GM23338 (cell line): ENCODE results near the gene EID1. TPM values are rescaled to one million over a fixed set of nuclear protein-coding genes. Genes with fewer than 3 reads are reported as not detected.
"Not testable (repeated sequence)": the region's sequence is repeated elsewhere in the genome, so short reads cannot be mapped to it uniquely, and the experiment has no call there.

ENCODE experiments used
- ATAC-seq: fragments of 200-7000 bp; cut with Tn5 transposase; 3 replicates; pipeline ENCODE4 v1.9.1; 2020
- DNase-seq: peaks from one replicate; pipeline ENCODE4 v3.0.0-alpha.2; 2015; ENCODE audit warnings: low spot score
- H2AFZ ChIP-seq: fragments of 200-600 bp; sonication (generic); 2 replicates; pipeline ENCODE4 v1.8.0; 2016; ENCODE audit warnings: antibody characterized with exemption, mild to moderate bottlenecking, moderate library complexity
- H3F3A ChIP-seq: fragments of 200-600 bp; sonication (generic); replicated peaks from 2 replicates; pipeline ENCODE4 v1.8.0; 2017; ENCODE audit warnings: antibody characterized with exemption, mixed run types, low read depth
- H3K27ac ChIP-seq: fragments of 200-600 bp; sonication (generic); 2 replicates; pipeline ENCODE4 v1.6.1; 2016; ENCODE audit warnings: low read depth
- H3K27me3 ChIP-seq: fragments of 200-600 bp; sonication (generic); 2 replicates; pipeline ENCODE4 v1.8.0; 2016; ENCODE audit warnings: mild to moderate bottlenecking, mixed run types, moderate library complexity; ENCODE audit not compliant: insufficient read depth
- H3K36me3 ChIP-seq: fragments of 200-600 bp; sonication (generic); 2 replicates; pipeline ENCODE4 v1.8.0; 2016; ENCODE audit warnings: mild to moderate bottlenecking; ENCODE audit not compliant: insufficient read depth
- H3K4me1 ChIP-seq: fragments of 200-600 bp; sonication (generic); 2 replicates; pipeline ENCODE4 v1.8.0; 2016; ENCODE audit warnings: mild to moderate bottlenecking, moderate library complexity; ENCODE audit not compliant: insufficient read depth
- H3K4me2 ChIP-seq: fragments of 200-600 bp; sonication (generic); 2 replicates; pipeline ENCODE4 v1.7.1; 2017; ENCODE audit warnings: mixed run types
- H3K4me3 ChIP-seq: fragments of 200-600 bp; sonication (generic); 2 replicates; pipeline ENCODE4 v1.6.1; 2016; ENCODE audit warnings: mixed run types
- H3K79me2 ChIP-seq: fragments of 200-600 bp; sonication (generic); replicated peaks from 2 replicates; pipeline ENCODE4 v1.8.0; 2017; ENCODE audit warnings: mild to moderate bottlenecking; ENCODE audit not compliant: insufficient read depth
- H3K9me2 ChIP-seq: fragments of 200-600 bp; sonication (generic); 2 replicates; pipeline ENCODE4 v1.8.0; 2017; ENCODE audit not compliant: insufficient read depth
- H4K20me1 ChIP-seq: fragments of 200-600 bp; sonication (generic); replicated peaks from 2 replicates; pipeline ENCODE4 v1.8.0; 2017; ENCODE audit warnings: mild to moderate bottlenecking; ENCODE audit not compliant: insufficient read depth
- H3K27ac Mint-ChIP-seq: 2 replicates; pipeline ENCODE4 v1.8.0; 2020; ENCODE audit warnings: inconsistent platforms, mild to moderate bottlenecking, moderate library complexity, mixed read lengths
- H3K27me3 Mint-ChIP-seq: 3 replicates; pipeline ENCODE4 v1.8.0; 2022; ENCODE audit warnings: low read depth, mild to moderate bottlenecking, moderate library complexity, mixed read lengths, inconsistent platforms; ENCODE audit not compliant: insufficient read depth, poor library complexity
- H3K36me3 Mint-ChIP-seq: 3 replicates; pipeline ENCODE4 v1.8.0; 2021; ENCODE audit warnings: low read depth, mild to moderate bottlenecking, inconsistent platforms, moderate library complexity, mixed read lengths
- H3K4me1 Mint-ChIP-seq: 3 replicates; pipeline ENCODE4 v1.8.0; 2020; ENCODE audit warnings: mild to moderate bottlenecking, inconsistent platforms, mixed read lengths
- H3K4me3 Mint-ChIP-seq: 3 replicates; pipeline ENCODE4 v1.8.0; 2021; ENCODE audit warnings: moderate library complexity, mild to moderate bottlenecking, inconsistent platforms, mixed read lengths
- H3K9me3 Mint-ChIP-seq: 3 replicates; pipeline ENCODE4 v1.8.0; 2020; ENCODE audit warnings: moderate library complexity, mild to moderate bottlenecking, inconsistent platforms, mixed read lengths
- NANOG ChIP-seq: IDR thresholded peaks from 2 replicates; pipeline ENCODE4 v1.6.1; 2016; ENCODE audit warnings: antibody characterized with exemption, borderline replicate concordance
- polyA plus RNA-seq: library from polyadenylated mRNA; unstranded; fragments of >200 nt; fragmentation: Nextera tagmentation; extraction: Ambion mirVana; gene quantifications from 2 replicates; pipeline ENCODE4 v1.2.1, GENCODE V29; 2016
- total RNA-seq: library from RNA; depleted of rRNA; stranded (reverse); fragments of >200 nt; shearing (Covaris generic); gene quantifications from 2 replicates; pipeline ENCODE4 v1.2.3, GENCODE V29; 2014
- TF ChIP-seq, protein P1 (sequence below), 2 experiments: fragments of 200-600 bp in 1 of 2; sonication (generic) in 1 of 2; conservative IDR thresholded peaks; 2 replicates each; pipeline versions ENCODE4 v1.5.1 to v1.6.1; 2016 to 2017; ENCODE audit warnings: antibody characterized with exemption in 2 of 2, low read depth in 2 of 2, mild to moderate bottlenecking in 2 of 2, moderate library complexity in 1 of 2

The EID1 gene
- total and polyA plus RNA-seq, 2 experiments from 2014 or later, result 113 to 324 TPM

DNA sequence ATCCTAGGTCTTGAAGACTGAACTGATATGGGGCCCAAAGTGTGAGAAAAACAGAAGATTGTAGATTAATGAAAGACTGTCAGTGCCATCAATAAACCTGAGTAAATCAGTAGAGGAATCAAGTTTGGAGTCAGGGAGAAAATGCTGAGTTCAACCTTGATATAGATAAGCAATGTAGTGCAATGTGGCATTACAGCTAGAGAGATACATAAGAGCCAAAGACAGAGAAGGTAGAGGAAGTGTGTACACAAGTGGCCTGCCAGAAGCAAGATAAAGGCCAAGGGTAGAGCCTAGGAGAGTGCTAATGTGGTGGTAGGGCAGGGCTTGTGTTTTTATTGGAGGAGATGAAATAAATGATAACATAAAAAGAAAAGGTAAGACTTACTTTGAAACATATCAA, 26.0 kb upstream of the EID1 start (continued):
- TF ChIP-seq, protein P1, sequence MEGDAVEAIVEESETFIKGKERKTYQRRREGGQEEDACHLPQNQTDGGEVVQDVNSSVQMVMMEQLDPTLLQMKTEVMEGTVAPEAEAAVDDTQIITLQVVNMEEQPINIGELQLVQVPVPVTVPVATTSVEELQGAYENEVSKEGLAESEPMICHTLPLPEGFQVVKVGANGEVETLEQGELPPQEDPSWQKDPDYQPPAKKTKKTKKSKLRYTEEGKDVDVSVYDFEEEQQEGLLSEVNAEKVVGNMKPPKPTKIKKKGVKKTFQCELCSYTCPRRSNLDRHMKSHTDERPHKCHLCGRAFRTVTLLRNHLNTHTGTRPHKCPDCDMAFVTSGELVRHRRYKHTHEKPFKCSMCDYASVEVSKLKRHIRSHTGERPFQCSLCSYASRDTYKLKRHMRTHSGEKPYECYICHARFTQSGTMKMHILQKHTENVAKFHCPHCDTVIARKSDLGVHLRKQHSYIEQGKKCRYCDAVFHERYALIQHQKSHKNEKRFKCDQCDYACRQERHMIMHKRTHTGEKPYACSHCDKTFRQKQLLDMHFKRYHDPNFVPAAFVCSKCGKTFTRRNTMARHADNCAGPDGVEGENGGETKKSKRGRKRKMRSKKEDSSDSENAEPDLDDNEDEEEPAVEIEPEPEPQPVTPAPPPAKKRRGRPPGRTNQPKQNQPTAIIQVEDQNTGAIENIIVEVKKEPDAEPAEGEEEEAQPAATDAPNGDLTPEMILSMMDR (conservative IDR thresholded peaks at IDR 0.05; ENCODE audit: low read depth in 2 of 2), result no peak

DNA sequence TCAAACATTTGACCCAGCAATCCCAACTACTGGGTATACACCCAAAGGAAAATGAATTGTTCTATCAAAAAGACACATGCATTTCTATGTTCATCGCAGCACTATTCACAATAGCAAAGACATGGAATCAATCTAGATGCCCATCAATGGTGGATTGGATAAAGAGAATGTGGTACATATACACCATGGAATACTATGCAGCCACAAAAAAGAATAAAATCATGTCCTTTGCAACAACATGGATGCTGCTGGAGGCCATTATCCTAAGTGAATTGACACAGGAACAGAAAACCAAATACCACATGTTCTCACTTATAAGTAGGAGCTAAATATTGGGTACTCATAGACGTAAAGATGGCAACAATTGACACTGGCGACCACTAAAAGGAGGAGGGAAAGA, 23.5 kb upstream of the EID1 start:
- H3K9me2 ChIP-seq, H3K36me3 Mint-ChIP-seq, H3K4me3 ChIP-seq, H3K4me3 Mint-ChIP-seq, H3K4me2 ChIP-seq, H3F3A ChIP-seq, H3K27ac ChIP-seq, H4K20me1 ChIP-seq, H3K9me3 Mint-ChIP-seq, H3K27me3 Mint-ChIP-seq, ATAC-seq, H3K27ac Mint-ChIP-seq, H2AFZ ChIP-seq, H3K36me3 ChIP-seq, H3K79me2 ChIP-seq, H3K27me3 ChIP-seq, DNase-seq: not testable (repeated sequence)
- H3K4me1 Mint-ChIP-seq, result peaks cover 33% of the 10 kb centered on the region
- H3K4me1 ChIP-seq, result peaks cover 25% of the 10 kb centered on the region

DNA sequence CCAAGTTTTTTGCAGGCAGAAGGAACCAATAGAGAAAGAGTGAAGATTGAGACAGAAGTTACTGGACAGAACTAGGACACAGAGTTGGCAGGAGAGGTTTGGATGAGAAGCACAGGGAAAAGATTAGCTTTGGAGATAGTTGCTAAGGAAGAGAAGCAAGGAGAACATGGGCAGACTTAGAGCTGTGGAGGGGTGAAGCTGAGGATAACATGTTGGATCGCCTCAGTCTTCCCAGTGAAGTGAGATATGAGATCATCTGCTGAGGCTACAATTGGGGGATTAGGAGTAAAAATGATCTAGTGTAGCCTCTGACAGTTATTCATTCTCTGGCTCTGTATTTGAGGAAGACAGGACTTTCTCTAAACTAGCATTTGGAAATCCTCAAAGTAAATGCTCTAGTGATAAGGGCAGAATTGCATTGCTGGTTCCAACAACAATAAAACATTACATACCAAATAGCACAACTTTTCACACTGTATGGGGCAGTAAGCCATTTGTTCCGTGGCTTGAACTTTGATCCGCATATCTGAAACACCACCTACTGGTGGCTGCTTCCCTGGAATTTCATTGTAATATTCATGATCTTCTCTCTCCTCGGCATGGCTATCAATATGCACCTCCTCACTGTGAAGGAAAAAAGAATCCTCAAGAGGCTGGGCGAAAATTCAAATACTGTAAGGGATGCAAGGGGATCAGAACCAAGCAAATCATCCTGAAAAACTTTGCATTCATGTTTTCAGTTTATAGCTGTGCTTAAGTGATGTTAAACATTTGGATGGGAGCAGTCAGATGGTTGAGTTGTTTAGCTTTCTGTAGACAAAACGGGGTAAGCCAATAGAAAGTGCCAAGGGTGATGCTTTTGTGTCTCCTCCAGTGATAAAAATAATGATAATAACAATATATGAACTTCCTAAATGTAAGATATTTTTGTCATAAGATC, 22.2 kb upstream of the EID1 start:
- Mint-ChIP-seq H3K9me3 (no peaks in the 10 kb centered on the region), H3K27ac (peak overlapping the region; percentile 47), H3K4me1 (peaks cover 33% of the 10 kb centered on the region), H3K36me3 (no peaks in the 10 kb centered on the region), H3K4me3 (peak overlapping the region; percentile 32; the same call in 2 of the 3 replicates), H3K27me3 (no peaks in the 10 kb centered on the region)
- Histone ChIP-seq H3F3A (no peaks in the 10 kb centered on the region), H3K4me3 (no peak overlapping the region), H2AFZ (peak overlapping the region; percentile 8; the same call in 1 of the 2 replicates), H3K4me1 (peaks cover 25% of the 10 kb centered on the region), H3K79me2 (no peaks in the 10 kb centered on the region), H3K27me3 (no peaks in the 10 kb centered on the region), H3K4me2 (peak overlapping the region; percentile 10), H3K9me2 (no peaks in the 10 kb centered on the region), H3K36me3 (no peaks in the 10 kb centered on the region), H4K20me1 (no peaks in the 10 kb centered on the region), H3K27ac (peak overlapping the region; percentile 45)
- TF ChIP-seq NANOG, result no peak
- TF ChIP-seq, protein P1 (conservative IDR thresholded peaks at IDR 0.05; ENCODE audit: low read depth in 2 of 2), result peak; percentile 56 to 58
- ATAC-seq, result peak; percentile 88
- DNase-seq, result peak; percentile 63
